HG03457 (cell line): Measurements from ENCODE around the gene PLA2G4E.
A peak's percentile ranks its signal among the peaks of the same experiment; 100 is the strongest.

ENCODE experiments used
- ATAC-seq: cut with Tn5 transposase; IDR thresholded peaks from one replicate; pipeline ENCODE4 v1.9.1; 2021; ENCODE audit warnings: moderate number of reproducible peaks; ENCODE audit not compliant: unreplicated experiment

PLA2G4E gene

DNA sequence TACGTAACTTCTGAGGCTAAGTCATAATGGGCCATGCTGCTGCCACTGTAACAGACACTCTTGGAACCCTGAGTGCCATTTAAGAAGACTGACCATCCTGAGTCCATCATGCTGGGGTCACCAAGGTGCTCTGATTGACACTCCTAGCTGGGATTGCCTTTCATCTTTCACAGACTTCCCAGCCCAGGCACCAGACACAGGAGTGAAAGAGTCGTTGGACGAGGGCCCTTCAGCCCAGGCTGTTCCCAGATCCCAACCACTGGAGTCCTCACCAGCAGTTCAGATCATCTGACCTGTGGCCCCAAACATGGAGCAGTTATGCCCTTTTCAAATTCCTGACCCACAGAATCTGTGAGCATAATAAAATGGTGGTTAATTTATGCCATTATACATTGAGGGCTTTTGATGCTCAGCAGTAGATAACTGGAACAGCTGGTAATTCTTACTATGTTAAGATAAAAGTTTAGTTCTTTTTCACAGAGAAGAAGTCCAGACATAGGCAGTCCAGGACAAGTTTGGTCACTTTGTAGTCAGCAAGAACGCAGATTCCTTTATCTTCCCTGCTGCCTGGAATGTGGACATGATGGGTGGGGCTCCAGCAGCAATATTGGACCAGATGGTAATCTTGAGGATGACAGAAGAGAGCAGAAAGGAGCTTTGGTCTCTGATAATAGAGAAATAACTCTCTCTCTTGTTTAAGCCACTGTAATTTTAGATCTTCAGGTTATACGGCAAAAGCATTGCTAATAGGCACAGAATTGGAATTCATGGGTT is 41.2 kb downstream of the PLA2G4E start:
- no peak for ATAC-seq

DNA sequence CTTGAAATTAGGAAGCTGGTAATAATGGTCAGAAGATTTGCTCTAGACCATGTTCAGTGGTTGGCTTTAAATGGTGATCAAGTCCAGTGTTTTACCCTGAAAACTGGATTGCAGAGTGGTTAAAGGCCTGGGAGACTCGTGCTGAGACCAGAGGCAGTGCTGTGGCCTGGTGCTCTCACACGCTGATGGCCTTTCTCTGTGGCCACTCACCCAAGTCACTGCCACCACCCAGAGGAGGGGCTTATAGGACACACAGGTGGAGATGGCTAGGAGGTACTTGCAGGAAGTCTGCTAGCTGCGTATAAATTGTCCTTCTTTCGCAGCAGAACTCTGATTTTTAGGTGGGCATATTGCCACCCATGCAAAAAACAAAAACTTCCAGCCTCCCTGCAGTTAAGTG is 42.3 kb downstream of the PLA2G4E start:
- no peak for ATAC-seq

DNA sequence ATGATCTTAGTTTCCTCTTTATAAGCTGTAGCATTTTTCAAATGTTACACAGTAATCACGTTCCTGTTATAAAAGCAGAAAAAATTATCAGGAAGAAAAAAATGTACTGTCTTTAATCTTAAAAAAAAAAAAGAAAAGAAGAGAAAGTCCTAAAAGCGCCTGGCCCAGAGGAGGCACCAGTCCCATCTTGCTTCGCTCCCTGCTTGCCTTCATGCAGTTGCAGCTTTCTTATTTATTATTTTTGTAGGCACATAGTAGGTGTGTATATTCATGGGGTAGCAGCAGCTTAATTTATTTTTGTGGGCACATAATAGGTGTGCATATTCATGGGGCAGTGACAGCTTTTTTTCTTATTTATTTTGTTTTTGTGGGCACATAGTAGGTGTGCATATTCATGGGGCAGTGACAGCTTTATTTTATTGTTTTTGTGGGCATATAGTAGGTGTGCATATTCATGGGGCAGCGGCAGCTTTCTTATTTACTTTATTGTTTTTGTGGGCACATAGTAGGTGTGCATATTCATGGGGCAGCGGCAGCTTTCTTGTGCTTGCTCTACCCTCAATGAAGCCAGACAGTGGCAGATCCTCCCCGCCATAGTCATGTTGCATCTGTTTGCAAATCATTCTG is 43.0 kb downstream of the PLA2G4E start:
- no peak for ATAC-seq

DNA sequence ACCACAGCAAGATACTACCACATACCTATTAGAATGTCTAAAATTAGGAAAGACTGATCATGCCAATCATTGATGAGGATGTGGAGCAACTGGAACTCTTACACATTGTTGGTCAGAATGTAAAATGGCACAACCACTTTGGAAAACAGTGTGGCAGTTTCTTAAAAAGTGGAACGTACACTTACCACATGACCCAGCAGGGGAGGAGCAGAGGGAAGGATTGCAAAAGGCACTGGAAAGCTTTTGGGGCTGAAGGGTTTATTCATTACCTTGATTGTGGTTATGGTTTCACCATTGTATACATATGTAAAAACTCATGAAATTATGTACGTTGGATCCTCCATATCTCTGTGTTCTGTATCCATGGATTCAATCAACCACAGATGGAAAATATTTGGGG is 45.2 kb downstream of the PLA2G4E start:
- no peak for ATAC-seq

DNA sequence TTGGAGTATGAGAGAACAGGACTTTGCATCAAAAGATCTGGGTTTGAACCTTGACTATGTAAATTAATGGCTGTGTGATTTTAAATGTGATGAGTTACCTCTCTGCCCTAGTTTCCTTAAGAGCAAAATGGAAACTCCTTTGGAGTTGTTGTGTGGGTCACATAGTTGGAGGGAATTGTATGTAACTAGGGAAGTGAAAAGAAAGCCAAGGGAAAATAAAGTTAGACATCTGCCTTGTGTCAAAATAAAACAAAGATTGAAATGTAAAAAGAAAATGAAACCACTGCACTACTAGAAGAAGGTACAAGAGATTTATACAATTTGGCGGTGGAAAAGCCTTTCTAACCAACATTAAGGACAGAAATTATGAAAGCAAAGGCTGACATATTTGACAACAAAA is 46.8 kb downstream of the PLA2G4E start:
- no peak for ATAC-seq

DNA sequence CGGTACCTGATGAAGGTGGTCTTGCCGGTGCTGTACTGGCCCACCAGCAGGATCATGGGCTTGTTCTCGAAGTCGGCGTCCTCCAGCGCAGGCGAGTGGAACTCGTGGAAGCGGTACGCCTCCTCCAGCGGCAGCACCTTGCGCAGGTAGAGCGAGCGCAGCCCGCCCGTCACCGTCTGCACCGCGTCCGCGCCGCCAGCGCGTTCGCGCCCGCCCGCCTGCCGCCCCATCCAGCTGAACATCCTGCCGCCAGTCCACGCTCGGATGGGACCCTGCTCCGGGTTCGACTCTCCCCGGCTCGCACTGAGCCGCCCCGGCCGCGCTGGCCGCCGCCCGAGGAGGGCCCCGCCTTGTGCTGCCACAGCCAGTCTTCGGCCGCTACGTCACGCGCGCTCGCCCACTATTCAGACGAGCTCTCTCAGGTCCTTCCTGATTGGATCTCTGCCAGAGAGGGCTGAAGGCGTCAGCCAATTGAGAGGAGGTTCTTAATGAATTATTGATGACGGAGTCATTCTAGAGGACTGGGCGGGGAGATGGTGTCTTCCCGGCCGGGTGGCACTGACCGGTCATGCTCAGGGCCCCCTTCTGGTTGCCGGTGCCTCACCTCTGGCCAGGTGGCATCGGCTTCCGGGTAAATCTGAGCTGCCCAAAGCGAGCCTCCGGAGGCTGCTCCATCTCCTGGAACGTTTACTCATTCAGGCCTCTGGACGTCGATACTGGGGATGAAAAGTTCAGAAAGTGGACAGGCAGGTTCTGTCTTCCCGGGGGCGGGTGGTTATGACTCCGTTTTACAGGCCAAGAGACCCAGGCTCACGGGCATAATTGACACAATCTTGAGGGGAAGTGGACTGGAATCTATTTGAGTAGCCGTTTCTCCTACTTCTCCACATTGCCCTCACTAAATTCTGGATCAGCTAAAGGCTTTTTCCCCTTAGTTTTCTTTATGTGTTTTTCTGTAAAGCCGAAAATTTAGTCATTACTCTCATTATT is 48.3 kb downstream of the PLA2G4E start, which contains the start of gene EHD4:
TSS of gene EHD4 (minus strand) at position 305 of the 990 bp plus-strand sequence. CDS start at position 242, 63 bp downstream.
- ATAC-seq, result peak; percentile 66

DNA sequence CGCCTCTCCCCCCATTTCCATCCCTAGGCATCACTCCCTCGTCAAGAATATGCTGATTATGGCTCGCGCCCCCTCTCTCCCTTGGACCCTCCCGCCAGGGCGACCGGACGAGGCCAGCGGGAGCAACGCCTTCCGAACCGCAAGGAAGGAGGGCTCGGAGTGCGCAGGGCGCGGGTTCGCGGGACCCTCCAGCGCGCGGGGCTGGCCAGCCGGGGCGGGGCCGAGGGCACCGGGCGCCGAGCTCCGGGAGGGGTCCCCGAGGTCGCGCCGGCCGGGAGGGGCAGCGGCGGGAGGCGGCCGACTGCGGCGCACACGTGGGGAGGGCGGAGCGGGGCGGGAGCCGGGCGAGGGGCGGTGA is 49.0 kb downstream of the PLA2G4E start:
- peak; percentile 7 for ATAC-seq

DNA sequence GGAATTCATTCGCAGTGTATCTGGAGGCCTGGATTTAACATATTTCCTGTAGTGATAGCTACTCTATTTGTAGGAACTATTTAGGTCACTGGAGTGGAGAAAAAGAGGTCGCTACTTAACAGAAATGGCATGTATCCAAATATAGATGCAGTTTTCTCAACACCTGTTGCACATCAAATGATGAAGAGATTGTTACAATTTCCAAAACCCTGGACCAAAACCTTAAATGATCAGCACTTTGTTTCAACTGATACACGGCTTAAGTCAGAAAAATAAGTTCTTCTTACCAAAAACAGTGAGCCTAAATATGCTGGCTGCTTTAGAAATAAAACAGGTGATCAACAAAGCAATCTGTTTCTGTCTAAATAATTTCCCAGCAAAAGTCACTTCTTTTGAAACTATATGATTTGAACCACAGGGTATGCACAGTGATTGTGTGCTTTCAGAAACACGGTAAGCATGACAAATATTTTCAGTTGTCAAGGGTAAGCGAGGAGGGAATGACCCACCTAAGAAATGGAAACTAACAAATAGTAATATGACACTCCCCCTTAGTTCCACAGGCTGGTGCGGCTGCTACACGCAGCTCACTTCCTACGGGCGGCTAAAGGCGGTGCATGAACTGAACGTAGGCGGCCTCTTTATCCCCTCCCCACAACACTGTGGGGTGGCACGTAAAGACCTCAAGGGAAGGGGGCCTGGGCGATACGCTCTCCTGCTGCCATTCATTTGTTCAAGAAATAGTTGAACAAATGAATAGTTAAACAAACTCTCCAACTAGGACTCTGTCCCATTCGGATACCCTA is 49.5 kb downstream of the PLA2G4E start:
- peak; percentile 32 for ATAC-seq

DNA sequence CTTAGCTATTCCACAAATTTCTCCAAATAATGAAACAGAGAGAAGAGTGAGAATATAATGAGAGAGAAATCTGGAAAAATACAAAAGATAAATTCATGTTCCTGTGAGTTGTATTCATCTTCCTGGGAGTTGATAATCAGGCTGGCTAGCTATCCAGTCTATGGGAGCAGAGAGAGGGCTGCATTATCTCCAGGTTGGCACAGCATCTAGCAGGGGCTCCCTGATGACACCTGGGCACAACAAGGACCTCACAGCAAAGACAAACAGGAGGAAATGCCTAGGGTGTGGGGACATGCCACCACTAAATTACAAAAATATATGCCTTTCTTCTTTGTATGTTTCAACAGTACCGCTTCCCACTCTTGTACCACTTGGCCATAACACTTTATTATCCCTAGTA is 50.4 kb downstream of the PLA2G4E start:
- ATAC-seq, result no peak

DNA sequence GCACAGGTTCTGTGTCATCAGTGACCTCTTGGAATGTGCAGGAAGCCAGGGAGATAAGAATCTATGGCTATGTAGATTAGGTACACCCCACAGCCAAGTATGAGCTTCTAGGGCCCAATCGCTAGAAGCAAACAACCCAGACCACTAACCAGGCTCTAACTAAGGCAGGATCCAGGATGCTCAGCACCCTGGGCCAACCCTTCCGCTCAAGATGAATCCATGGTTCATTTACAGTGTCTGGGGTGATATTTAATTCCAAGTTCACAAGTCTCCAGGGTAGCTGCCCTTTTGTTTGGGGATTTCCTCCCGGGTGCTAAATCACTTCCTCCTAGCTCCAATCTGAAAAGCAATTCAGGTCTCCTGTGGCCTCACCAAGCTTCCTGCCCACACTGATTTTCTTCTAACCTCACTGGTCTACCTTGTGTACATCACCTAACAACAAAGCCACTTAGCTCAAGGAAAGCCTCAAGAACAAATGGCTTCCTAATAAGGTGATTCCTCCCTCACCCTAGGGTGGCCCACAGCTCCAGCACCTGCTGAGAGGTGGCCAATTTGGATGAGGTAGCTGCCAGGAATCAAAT is 50.9 kb downstream of the PLA2G4E start:
- ATAC-seq, result no peak

DNA sequence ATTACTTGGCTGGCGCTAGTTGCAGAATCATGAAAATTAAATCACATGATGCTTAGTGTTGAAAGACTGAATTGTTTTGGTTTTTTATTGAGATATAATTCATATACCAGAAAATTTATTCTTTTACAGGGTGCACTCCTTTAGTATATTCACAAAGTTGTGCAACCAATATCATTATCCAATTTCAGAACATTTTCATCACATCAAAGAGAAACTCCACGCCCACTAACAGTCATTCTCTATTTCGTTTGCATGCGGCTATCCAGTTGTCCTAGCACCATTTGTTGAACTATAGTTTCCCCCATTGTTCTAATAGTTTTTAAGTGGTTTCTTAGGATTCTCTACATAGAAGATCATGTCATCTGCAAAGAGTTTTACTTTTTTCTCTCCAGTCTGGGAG is 52.1 kb downstream of the PLA2G4E start:
- ATAC-seq, result no peak

DNA sequence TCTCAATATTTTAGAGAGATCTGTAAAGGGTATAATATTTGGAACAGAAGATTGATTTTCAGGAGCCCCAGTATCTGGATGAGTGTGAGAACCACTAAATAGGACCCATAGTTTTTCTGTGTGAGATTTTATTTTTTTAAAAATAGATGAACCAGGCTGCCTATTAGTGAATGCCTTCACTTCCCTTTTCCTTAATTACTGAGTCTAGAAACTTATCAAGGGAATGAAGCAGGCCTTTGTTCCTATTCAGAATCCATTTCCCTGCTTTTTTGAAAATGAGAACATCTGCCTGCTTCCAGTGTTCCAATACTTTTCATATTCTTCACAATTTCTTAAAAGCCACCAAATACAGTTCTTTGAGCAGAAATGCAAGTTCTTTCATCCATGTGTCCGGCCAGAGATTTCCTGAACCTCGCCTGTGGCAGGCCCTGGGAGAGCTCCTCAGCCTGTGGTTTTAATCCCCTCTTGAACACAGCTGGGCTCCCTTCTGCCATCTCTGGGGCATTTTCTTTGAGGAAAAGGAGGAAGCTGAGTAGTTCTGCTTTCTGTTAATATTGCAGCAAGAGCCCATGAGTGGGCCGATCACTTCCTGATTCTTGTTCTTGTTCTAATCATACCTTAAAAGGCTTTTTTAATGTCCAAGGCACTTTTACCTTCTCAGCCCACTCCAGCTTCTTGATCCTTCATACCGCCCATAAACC is 53.2 kb downstream of the PLA2G4E start:
- no peak for ATAC-seq

DNA sequence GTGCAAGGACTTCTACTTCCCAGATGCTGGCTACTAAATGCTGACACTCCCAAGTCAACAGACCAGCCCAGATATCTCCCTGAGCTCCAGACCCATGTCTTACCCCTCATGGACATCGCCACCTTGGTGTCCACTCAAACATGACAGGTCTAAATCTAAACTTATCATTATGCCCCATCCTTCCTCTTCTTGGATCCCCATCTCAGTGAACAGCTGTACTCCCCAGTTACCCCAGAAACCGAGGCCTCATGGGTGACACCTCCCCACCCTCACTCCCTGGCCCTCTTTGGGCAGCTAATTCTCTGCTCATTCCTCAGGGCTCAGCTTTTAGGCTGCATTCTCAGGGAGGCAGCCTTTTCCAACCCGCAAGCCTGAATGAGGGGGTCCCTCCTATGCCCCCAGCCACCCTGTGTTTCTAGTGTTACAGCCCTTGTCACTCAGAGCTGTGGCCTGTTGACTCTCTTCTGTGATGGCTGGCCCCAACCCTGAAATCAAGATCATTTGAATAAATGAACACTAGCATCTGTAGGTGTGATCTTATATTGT is 53.8 kb downstream of the PLA2G4E start:
- ATAC-seq, result no peak

DNA sequence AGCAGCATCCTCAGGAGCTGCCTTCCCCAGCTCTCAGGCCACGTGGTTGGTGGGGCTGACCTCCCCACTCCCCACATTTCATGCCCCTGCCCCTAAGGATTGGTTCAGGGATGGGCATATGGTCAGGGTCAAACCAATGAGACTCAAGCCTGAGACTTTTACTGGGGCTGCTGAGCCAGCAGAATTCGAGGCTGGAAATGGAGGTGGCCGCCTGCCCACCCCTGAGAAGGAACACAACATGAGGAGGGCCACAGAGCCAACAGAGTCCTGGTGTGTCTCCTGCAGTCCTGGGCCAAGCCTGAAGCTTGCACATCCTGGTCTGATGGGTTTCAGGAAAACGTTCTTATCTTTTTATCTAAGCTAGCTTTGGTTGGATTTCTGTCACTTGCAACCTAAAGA is 54.4 kb downstream of the PLA2G4E start:
- no peak for ATAC-seq

DNA sequence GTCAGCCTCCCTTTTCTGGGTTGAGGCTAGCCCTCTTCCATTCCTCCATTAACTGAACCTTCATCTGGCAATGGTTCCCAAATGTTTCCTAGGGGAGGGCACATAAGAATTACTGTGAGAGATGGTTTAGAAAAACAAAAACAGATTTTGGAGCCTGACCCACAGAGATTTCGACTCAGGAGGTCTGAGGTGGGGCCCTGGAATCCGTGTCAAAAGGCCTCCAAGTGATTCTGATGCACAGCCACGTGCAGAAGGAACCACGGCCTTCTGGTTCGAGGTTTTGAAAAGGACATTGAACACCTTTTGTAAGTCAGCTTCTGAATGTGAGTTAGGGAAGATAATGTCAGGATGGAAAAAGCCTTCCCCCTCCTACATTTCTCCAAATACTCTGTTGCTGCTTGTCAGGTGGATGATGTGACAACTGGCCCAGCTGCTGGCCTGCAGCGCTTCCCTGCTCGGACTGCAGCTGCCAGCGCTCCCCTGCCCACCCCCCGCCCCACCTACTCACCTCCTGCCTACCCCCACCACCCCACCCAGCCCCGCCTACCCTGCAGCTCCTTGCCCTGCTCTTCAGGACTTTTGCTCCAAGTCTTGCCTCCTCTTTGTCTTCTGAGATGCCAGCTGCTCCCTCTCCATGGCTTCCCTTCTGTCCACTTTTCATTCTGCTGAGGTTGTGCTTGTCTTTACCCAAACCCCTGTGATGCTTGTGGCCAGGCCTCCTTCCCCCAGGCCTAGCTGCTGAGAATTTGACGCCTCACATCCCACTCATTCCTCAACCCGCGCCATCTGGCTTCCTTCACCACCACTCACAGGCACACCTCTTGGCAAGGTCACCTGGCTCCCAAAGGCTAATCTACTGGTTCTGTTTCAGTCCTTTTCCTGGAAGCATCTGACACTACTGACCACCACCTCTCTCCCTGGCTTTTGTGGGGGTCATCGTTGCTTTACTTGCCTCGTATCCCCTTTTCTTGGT is 55.1 kb downstream of the PLA2G4E start:
- ATAC-seq, result no peak

DNA sequence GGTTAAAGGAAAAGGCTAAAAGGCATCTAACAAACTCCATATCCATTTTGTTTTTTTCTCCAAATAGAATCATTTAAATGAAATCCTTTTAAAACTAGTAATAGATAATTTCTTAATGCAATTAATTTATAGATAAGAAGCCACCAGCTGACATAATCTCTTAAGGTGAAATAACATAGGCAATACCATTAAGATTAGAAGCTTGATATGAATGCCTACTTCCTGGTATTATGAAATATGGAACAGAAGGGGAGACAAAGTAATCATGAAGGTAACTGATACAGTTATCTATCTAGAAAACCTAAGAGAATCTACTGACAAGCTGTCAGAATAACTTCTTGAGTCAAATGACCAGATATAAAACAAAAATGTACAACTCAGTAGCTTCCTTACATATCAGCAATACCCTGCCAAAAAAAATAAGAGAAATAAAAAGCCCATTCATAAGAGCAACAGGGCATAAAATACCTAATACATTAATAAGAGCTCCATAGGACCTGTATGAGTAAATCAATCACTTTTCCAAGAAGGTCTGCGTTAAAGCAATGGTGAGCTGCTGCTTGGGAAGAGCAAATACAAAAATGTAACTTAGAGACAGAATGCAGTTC is 59.1 kb downstream of the PLA2G4E start:
- ATAC-seq, result no peak

DNA sequence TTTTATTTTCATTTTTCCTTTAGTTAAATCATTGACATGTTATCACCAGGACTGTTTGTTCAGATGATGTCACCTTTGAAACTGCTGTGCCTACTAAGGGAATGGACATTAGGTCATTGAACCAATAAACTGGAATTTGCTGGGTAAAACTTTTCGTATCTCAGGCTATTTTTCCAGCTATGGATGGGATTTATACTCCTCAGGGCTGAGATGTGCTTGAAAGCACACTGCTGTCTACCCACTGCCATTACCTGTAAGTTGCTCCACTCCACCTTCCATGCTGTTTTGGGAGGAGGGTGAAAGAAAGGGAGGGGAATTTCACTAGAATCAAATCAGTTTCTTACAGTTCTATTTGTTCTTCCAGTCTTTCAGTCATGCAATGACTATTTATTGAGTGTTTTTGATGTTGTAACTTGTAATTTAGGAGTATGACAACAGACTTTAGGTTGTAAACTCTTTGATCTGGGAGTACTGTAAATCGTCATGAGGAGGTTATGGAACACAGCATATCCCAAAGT is 59.8 kb downstream of the PLA2G4E start:
- no peak for ATAC-seq

DNA sequence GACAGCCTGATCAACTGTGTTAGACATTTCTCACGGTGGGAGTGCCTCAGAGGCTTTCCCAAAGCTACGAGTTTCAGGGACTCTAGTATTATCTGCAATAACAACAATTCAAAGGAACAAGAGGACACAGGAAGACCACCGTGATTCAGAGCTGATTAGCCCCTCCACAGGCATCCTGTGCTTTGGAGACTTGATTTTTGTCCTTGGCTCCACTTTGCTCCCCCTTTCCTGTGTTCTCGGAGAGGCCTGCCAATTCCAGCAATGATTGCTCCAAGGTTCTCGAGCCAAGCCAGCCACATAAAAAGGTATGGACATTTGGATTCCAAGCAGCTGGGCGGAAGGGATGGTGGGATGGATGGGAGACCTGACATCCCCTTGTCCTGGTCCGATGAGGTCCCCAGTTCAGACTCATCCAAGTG is 62.8 kb downstream of the PLA2G4E start:
- no peak for ATAC-seq
